NCI-H2171 treated with DMSO at 0.1 percent for 48 hours (cell line): ENCODE results near the gene CRACDL.

Source experiments
- DNase-seq: peaks from one replicate; lab custom pipeline; 2025; lab: John Stamatoyannopoulos, UW

The CRACDL gene, protein sequence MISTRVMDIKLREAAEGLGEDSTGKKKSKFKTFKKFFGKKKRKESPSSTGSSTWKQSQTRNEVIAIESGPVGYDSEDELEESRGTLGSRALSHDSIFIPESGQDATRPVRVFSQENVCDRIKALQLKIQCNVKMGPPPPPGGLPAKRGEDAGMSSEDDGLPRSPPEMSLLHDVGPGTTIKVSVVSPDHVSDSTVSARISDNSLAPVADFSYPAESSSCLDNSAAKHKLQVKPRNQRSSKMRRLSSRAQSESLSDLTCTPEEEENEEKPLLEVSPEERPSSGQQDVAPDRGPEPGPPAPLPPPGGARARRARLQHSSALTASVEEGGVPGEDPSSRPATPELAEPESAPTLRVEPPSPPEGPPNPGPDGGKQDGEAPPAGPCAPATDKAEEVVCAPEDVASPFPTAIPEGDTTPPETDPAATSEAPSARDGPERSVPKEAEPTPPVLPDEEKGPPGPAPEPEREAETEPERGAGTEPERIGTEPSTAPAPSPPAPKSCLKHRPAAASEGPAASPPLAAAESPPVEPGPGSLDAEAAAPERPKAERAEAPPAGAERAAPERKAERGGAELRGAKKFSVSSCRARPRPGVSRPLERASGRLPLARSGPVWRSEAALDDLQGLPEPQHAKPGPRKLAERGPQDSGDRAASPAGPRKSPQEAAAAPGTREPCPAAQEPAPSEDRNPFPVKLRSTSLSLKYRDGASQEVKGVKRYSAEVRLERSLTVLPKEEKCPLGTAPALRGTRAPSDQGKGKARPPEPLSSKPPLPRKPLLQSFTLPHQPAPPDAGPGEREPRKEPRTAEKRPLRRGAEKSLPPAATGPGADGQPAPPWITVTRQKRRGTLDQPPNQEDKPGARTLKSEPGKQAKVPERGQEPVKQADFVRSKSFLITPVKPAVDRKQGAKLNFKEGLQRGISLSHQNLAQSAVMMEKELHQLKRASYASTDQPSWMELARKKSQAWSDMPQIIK

DNA sequence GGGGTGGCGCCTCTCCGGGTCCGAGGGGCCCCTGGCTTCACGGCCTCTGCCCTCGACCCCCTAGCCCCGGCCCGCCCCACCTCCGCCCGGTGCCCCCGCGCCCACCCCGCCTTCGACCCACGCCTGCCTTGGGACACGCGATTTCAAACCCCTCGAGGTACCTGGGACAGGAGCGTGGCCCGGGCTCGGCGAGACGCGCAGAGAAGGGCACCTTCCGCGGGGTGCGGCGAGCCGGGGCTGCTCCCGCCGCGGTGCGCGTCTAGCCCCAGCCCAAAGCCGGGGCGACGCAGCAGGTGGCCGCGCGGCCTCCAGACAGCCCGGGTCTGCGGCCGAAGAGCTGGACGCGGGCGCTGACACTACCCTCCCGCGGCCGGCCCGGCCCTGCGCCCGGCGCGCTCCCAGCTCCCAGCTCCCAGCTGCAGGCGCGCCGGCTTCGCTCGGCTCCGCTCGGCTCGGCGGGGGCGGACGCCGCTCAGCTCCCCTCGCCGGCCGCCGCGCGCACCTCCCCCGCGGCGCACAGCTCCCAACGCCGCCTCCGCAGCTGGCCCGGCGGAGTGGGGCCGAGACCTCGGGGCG lies at the start of gene CRACDL:
CRACDL (minus strand) TSS at position 449 of the 576 bp plus-strand sequence. CDS start 89,425 bp downstream, outside the sequence.
- DNase-seq = peak; percentile 23

DNA sequence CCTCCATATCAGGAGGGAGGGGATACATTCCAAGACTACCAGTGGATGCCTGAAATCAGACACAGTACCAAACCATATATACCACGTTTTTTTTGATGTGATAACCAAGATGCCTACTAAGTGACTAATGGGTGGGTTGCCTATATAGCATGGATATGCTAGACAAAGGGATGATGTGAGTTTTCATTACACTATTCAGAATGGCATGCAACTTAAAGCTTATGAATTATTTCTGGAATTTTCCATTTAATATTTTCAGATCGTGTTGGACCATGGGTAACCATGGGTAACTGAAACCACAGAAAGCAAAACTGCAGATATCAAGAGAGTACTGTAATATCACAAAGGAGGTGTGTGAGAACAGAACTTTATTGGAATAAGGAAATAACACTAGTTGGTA lies 39.6 kb upstream of the CRACDL start:
- DNase-seq = no peak

DNA sequence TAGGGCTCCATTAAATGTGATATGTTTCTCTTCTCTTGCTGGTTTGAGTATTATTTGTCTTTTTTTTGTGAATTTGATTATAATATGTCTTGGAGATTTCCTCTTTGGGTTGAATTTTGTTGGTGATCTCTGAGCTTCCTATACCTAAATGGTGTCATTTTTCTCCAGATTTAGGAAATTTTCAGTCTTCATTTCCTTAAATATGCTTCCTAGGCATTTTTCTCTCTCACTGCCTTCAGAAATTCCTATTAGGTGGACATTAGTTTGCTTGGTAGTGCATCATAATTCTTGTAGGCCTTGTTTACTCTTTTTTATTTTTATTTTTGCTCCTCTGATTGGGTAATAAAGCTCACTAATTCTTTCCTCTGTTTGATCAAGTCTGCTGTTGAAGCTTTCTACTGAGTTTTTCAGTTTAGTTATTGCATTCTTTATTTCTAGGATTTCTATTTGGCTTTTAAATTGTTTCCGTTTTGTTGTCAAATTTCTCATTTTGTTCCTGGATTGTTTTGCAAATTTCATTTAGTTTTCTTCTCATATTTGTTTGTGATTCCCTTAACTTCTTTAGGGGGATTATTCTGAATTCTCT lies 36.6 kb upstream of the CRACDL start:
- no peak for DNase-seq

DNA sequence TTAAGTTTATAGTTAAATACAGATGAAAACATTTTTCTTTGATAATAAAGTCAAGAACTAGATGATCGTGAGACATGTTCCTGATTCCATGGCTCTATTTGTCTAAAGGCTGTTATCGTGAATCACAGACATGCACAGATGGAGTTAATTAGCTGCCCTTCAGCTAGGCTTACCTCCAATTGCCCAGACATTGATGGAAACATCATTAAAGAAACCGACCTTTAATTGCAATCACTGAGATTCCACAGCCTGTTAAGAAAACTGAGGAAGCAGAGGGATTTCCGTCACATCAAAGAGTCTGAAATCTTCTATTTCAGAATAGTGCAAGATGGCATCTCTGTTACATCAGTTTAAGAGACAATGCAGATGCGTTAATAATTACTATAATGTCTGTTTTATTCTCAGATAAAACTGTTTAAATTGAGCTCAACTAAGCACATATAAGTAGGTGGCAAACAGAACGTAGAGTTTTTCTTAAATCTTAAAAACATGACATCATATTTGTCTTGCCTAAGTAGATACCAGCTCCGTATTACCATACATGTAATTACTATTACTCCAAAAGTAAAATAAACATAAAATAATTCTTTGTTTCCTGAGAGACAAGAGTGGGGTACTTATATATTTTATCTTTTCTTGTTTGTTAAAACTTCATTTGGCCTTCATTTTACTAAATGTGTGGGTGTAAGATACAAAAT lies 23.9 kb upstream of the CRACDL start:
- peak; percentile 38 for DNase-seq

DNA sequence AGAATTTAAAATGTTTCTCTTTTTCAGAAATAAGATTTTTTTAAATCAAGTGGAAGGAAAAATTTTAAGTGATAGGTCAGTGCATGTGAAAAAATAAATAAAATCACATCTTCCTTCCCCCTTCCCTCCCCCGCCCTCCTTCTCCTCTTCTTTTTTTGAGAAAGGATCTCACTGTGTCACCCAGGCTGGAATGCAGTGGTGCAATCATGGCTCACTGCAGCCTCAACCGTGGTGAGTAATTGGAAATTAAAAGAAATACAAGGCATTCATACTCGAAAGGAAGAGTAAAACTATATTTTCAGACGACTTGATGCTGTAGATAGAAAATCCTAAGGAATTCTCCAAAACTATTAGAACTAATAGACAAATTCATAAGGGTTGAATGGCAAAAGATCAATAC lies 16.9 kb upstream of the CRACDL start:
- no peak for DNase-seq

DNA sequence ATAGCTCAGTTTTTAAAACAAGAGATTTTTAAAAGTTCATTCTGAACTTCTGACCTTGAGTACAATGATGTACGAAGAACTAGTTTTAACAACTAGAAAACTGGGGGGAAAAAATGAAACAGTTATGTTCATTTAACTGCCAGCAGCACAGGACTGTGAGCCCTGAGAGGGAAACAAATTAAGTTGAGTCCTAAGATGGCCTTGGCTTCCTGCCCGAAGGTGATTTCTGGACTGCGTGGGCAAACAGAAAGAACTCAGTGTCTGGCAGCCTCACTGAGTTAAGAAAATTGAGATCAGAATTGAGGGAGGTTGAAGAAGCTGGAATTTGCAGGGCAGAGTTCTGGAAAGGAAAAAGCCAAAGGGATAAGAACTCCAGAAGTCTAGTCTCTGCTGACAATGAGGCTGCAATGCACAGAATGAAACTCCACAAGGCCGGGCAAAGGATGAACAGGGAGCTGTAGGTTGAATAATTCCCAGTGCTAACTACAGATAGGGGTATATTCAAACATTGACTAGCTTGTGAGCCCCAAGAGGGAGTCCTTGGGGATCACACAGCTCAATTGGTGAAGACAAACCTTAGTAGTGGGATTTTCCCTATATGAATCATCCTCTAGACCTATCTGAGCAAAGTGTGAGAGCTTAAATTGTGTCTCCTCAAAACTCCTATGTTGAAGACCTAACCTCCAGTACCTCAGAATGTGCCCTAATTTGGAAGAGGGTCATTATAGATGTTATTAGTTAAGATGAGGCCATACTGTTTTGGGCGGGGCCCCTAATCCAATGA lies 13.1 kb upstream of the CRACDL start:
- no peak for DNase-seq

DNA sequence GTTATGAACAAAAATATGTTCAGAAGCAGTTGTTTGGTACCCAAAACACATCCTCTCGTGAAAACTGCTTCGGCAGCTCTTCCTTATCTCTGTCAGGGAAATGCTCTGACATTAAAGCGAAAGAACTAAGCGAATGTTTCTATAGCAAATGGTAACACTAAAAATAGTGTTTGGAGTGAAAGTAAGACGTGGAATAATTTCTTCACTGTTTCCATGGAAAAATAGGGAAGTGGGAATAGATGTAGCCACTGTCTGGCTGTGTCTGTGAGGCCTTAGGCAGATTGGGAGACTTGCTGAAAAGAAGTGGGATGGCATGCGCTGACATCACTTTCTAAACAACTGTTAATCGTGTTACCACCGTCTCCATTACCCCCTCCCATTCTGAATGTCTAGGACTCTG lies 11.5 kb upstream of the CRACDL start:
- DNase-seq = no peak

DNA sequence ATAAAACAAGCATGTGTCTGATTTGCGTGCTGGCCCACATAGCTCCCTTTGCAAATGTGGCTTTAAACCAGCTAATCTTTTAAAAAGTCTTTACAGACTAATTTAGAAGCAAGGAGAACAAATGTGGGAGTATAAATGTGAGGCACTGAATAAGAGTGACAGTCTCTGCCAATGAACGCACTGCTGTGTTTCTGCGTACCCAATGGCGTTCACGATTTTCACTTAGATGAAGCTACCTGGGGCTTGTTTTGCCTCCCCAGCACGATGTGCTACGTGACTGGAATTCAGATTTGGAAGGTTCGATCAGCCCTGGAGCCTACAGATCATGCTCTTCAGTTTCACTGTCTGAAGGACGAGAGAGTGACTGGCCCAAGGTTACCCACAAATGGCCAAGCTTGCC lies 10.8 kb upstream of the CRACDL start:
- DNase-seq = no peak

DNA sequence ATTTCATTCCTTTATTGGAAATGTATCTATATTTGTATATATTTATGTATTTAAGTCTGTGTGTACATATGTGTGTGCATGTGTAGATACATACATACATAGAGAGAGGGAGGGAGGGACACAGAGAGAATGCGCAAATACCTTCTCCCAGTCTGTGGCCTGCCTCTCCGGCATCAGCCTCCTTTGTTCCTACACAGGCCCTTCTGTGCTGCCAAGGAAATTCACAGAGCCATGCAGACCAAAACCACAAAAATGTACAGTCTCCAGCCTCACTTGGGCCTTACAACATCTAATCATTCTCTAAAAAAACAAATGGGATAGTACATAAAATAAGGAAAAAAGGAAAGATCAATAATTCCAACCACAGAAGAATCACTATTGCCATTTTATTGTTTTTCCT lies 8.8 kb upstream of the CRACDL start:
- DNase-seq = no peak

DNA sequence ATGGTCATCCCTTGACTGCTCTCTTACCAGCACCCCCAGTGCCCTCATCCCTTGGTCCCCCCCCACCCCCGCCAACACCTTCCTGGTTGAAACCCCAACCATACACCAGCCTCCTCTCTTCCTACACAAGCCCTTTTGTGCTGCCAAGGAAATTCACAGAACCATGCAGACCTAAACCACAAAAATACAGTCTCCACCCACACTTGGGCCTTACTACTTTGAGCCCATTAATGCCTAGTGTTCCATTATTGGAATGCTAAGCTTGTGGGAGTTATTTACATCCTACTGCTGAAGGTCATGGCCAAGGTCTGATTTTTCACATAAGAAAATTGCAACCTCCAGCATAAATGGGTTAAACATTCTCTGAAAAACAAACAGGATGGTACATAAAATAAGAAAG lies 4.1 kb upstream of the CRACDL start:
- no peak for DNase-seq

DNA sequence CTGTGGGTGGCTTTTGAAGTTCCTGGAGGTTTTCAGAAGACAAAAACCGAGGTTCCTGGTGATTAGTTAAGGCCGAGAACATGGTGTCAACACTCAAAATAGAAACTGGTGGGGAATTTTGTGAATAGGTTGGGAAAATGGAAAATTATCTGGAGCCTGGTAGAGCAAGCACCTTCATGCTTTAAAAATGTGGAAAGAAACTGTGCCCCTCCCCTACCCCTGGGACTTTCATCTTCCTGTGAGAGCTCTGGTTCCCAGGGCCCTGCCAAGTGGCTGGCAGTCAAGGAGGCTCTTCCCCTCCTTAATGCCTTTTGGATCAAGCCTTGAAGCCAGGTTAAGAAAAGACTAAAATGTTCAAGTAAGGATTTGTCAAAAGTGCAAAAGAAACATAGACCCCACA lies 1.9 kb upstream of the CRACDL start:
- no peak for DNase-seq

DNA sequence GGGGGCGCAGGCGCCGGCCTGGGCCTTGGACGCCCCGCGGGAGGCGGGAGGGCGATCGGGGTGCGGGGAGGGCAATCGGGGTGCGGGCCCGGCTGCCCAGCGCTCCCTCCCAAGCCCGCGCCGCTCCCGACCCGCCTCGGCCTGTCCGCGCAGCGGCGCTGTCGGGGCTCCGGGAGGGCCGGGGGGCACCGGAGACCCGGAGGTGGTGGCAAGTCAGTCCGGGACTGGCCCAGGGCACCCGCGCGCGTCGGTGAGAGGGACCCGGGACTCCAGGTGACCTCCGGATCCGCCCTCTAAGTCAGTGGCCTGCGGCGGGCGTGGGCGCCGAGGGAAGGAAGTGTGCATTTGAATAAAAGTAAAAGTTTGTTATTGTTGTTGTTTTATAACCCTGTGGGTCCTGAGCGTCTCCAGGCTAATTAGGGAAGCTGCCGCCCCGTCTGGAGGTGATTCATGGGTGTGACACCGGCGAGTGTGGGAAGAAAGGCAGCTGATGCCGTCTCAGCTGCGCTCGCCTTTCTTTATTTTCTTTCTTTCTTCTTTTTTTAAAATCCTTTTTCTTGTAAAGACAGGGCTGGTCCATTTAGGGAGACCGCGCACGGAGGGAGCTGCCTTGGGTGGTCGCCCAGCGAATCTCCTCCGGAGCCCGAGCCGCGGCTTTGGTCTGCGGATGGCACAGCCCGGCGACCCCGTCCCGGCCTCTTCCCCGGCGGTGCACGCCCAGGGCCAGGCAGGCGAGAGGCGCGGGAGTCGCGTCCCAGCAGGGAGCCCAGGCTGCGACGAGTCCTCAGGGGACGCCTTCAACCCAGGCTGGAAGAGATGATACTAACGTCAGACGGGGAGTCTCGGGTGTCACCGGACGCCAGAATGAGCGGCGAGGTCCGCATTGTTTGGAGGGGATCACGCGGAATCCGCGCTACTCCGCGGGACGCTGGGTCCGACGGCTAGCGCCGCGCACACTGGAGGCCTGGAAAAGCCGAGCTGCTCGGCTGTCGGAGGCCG lies 627 bp upstream of the CRACDL start:
- no peak for DNase-seq

DNA sequence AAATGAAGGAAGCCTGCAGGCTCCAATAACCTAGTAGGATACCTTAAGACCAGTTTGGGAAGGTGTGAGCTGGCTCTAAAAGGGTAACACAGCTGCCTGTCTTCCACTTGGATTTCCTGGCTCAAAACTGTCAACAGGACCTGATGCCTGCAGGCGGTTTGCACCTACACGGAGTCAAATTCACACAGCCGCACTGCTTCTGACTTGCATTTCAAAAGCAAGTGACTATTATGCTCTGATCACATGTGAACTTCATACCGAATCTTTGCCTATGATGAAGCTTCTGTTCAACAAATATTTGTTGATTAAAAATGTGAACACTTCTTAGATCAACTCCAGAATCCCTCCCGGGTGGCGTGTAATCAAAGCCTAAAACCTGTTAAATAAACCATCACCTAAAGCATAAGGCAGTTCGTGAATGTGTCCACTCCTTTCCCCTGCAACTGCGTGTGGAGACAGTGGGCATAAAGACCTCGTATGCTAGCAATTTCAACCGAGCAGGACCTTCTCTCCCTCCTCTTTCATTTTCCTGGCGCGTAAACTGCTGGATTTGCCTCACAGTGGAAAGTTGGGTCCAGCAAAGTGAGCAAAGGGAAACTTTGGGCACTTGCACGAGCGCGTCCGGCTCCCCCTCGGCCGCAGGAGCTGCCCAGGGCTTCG lies 784 bp downstream of the CRACDL start:
- DNase-seq = peak; percentile 5

DNA sequence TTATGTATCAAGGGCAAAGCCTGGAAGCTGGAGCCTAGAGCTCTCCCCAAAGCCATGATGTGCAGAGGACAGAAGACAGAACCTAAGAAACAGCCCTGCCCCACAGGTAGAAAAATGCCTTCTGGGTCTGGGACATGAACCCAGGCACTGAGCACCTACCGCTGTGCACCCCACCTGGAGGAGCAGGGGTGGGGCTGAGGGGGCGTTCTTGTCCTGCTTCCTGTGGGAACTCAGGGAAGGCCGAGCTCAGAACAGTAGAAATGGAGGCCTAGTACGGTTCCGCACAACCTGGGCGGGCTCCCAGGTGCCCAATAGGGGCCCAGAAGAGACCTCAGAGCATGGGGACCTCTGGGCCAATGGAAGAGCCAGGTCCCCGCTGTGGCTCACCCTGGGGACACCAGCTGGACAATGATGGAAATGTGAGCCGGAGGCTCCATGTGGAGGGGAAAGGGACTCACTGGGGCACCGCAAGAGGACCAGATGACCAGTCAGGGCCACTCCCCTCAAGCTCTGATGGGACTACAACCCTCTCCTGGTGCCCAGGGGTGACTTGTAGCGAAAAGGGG lies 3.2 kb downstream of the CRACDL start:
- no peak for DNase-seq

DNA sequence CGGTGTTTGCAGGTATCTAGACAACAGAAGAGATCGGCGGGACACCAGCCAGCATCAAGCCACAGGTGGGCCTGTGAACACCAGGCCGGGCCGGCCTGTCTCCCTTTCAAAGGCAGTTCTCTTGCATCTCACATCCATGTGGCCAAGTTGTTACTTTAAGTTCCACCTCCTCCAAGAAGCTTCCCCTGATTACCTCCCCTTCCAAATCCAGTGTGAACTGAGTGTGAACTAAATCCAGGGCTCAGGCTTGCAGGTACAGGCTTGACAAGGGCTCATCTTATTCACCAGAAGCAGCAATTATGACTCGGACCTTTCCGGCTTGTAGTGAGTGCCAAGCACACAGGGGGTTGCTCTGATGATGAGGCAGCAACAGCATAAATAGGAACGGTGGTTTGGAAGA lies 3.9 kb downstream of the CRACDL start:
- no peak for DNase-seq

DNA sequence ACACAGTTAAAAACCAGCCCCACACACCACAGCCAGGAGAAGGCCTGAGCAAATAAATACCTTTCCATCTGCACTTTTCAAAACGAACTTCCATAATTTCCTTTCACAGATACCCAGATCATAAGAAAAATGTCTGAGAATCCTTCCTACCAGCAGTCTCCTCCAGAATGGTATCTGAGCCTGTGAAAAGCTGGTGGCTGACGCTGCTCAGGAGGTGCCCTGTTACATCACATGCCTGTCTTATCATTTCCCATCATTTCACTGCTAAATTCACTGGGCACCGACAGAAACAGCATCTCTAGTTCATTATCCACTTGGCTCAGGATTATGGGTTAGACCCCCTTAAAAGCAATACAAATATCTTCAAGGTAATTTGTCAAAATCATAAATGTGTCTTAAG lies 4.4 kb downstream of the CRACDL start:
- no peak for DNase-seq

DNA sequence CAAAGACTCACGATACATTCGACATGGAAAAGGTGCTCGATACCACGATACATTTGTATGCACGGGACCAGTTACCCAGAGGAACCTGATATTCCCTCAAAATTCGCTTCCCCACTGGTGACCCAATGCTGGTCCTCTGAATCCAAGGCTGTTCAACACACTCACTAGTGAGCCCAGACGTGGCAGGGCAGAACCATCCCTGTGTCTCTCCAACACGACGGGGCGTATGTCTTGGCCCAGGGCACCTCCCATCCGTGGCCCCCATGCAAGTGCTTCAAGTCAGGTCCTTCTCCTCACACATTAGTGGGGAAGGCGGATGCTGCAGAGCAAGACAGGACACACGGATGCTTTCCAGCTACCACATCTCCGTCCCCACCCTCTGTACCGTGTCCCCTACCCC lies 6.1 kb downstream of the CRACDL start:
- DNase-seq = no peak

DNA sequence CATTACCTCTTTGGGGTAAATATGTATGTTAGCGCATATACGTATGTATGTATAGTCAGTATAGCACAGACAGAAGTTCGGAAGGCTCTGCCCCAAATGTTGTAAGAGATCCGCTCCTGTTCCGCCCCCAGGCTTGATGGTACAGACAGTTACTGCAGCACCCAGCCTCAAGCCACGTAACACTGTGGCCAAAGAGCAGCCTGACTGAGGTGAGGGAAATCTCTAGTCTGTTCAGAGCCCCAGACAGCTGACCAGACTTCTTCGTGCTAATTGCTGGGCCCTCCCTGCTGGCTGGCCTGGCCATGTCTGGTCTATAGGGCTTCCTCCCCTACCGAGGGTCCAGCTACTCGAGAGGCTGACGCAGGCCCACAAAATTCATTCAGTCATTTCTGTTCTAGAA lies 7.8 kb downstream of the CRACDL start:
- no peak for DNase-seq

DNA sequence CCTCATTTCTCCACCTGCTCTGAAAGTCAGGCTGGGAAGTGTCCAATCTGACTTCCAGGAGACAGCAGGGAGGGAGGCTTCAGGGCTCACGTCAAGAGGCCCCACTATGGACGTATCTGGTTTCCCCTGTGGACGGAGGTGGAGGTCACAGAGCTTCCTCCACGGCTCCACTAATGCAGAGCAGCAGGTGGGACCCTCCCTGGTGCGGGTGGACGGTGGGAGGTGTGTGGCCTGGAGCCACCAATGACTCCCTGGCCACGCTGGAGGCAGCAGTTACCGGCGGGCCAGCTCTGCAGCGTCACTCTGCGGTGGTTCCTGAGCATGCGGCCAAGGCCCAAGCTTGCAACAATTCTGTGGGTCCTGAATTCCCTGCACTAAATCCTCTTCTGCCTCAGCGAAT lies 9.0 kb downstream of the CRACDL start:
- DNase-seq = no peak
